HEK293 (cell line): ENCODE results near the gene ADRB2.

Experiments
- CTCF ChIA-PET: fragments of 350-600 bp; formaldehyde crosslinking; extraction: SDS; loops from one replicate; lab custom pipeline; 2021; ENCODE audit warnings: antibody characterized with exemption; lab: Yijun Ruan, JAX
- POLR2A ChIA-PET: fragments of 300-600 bp; formaldehyde crosslinking; extraction: SDS; loops from one replicate; lab custom pipeline; 2020; ENCODE audit warnings: antibody characterized with exemption, inconsistent platforms; lab: Yijun Ruan, JAX
- H3K27ac ChIP-seq: fragments of 200-500 bp; sonication (Bioruptor generic); 2 replicates; pipeline ENCODE4 v1.5.1; 2014; ENCODE audit warnings: low read depth, low read length, control low read depth, inconsistent platforms; ENCODE audit errors: extremely low read depth
- H3K36me3 ChIP-seq, 2 experiments: fragments of 200-500 bp in 1 of 2; sonication (Bioruptor generic) in 1 of 2; 1 replicate in 1 of 2; 2 replicates in 1 of 2; pipeline ENCODE4 v1.5.1; 2014 to 2017; ENCODE audit warnings: inconsistent platforms in 2 of 2, low read length in 2 of 2; ENCODE audit not compliant: control insufficient read depth in 2 of 2, insufficient read depth in 1 of 2
- H3K4me1 ChIP-seq: fragments of 200-500 bp; sonication (Bioruptor generic); 2 replicates; pipeline ENCODE4 v1.5.1; 2014; ENCODE audit warnings: mild to moderate bottlenecking, low read length, inconsistent platforms; ENCODE audit not compliant: control insufficient read depth, insufficient read depth
- H3K4me3 ChIP-seq: 2 replicates; pipeline ENCODE4 v1.5.1; 2011; ENCODE audit warnings: low read depth, mild to moderate bottlenecking, control low read depth, low read length, moderate library complexity
- H3K9me3 ChIP-seq: fragments of 200-500 bp; sonication (Bioruptor generic); 2 replicates; pipeline ENCODE4 v1.5.1; 2014; ENCODE audit warnings: low read depth, low read length, inconsistent platforms; ENCODE audit not compliant: control insufficient read depth, insufficient read depth
- GFI1B ChIP-seq: fragments of 450-650 bp; formaldehyde crosslinking; IDR thresholded peaks from 2 replicates; pipeline ENCODE4 v1.5.1; 2016; ENCODE audit warnings: missing biosample characterization, missing genetic modification characterization
- KLF1 ChIP-seq: fragments of 450-650 bp; formaldehyde crosslinking; IDR thresholded peaks from 2 replicates; pipeline ENCODE4 v1.5.1; 2016; ENCODE audit warnings: missing biosample characterization, missing genetic modification characterization
- SCRT2 ChIP-seq: fragments of 450-650 bp; formaldehyde crosslinking; IDR thresholded peaks from 2 replicates; pipeline ENCODE4 v1.5.1; 2016; ENCODE audit warnings: missing biosample characterization, missing genetic modification characterization
- SP2 ChIP-seq: fragments of 450-650 bp; formaldehyde crosslinking; IDR thresholded peaks from 2 replicates; pipeline ENCODE4 v1.5.1; 2016; ENCODE audit warnings: missing biosample characterization, missing genetic modification characterization
- SP7 ChIP-seq: fragments of 450-650 bp; formaldehyde crosslinking; IDR thresholded peaks from 2 replicates; pipeline ENCODE4 v1.5.1; 2016; ENCODE audit warnings: missing biosample characterization, missing genetic modification characterization
- ZBTB17 ChIP-seq: fragments of 450-650 bp; formaldehyde crosslinking; IDR thresholded peaks from 2 replicates; pipeline ENCODE4 v1.5.1; 2016; ENCODE audit warnings: missing biosample characterization, missing genetic modification characterization
- ZNF112 ChIP-seq: fragments of 450-650 bp; formaldehyde crosslinking; IDR thresholded peaks from 2 replicates; pipeline ENCODE4 v1.5.0; 2017; ENCODE audit warnings: missing biosample characterization, missing genetic modification characterization
- ZNF155 ChIP-seq: fragments of 450-650 bp; formaldehyde crosslinking; IDR thresholded peaks from 2 replicates; pipeline ENCODE4 v1.5.1; 2016; ENCODE audit warnings: missing biosample characterization, missing genetic modification characterization
- ZNF223 ChIP-seq: fragments of 450-650 bp; formaldehyde crosslinking; IDR thresholded peaks from 2 replicates; pipeline ENCODE4 v1.5.1; 2016; ENCODE audit warnings: missing biosample characterization, missing genetic modification characterization
- ZNF266 ChIP-seq: fragments of 450-650 bp; formaldehyde crosslinking; IDR thresholded peaks from 2 replicates; pipeline ENCODE4 v1.5.1; 2016; ENCODE audit warnings: missing biosample characterization, missing genetic modification characterization, low read depth
- ZNF404 ChIP-seq: fragments of 450-650 bp; formaldehyde crosslinking; IDR thresholded peaks from 2 replicates; pipeline ENCODE4 v1.5.1; 2017; ENCODE audit warnings: missing biosample characterization, missing genetic modification characterization
- ZNF544 ChIP-seq: fragments of 450-650 bp; formaldehyde crosslinking; IDR thresholded peaks from 2 replicates; pipeline ENCODE4 v1.5.0; 2017; ENCODE audit warnings: missing biosample characterization, missing genetic modification characterization
- ZNF561 ChIP-seq: fragments of 450-650 bp; IDR thresholded peaks from 2 replicates; pipeline ENCODE4 v1.5.1; 2018; ENCODE audit warnings: missing biosample characterization, missing genetic modification characterization, borderline replicate concordance
- ZNF629 ChIP-seq: fragments of 450-650 bp; formaldehyde crosslinking; IDR thresholded peaks from 2 replicates; pipeline ENCODE4 v1.5.1; 2017; ENCODE audit warnings: missing biosample characterization, missing genetic modification characterization
- ZNF660 ChIP-seq: fragments of 450-650 bp; IDR thresholded peaks from 2 replicates; pipeline ENCODE4 v1.5.1; 2018; ENCODE audit warnings: missing biosample characterization, mild to moderate bottlenecking, missing genetic modification characterization
- ZSCAN23 ChIP-seq: fragments of 450-650 bp; formaldehyde crosslinking; IDR thresholded peaks from 2 replicates; pipeline ENCODE4 v1.5.1; 2016; ENCODE audit warnings: missing biosample characterization, missing genetic modification characterization
- TF ChIP-seq, protein P1 (sequence below): fragments of 450-650 bp; formaldehyde crosslinking; IDR thresholded peaks from 2 replicates; pipeline ENCODE4 v1.5.1; 2016; ENCODE audit warnings: missing biosample characterization, missing genetic modification characterization
- TF ChIP-seq, protein P2 (sequence below): fragments of 450-650 bp; formaldehyde crosslinking; IDR thresholded peaks from 2 replicates; pipeline ENCODE4 v1.5.1; 2016; ENCODE audit warnings: missing biosample characterization, missing genetic modification characterization

ADRB2 gene

DNA sequence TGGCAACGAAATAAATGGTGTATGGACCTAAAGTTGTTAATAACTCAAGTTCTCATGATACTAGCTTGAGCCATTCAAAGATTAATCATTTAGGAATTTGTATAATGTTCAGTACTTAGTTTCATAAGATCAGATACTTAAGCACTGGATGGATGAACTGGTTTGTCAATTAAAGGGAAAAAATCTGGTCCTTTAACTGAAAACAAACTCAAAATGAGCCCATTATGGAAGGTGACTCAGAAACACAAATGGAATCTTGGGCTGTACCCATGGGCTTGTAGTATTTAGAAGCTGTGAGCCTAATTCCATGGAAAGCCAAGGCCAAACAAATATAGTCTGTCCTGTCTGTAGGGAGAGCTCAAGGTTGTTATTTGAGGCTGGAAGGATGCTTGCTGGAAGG is 27.6 kb upstream of the ADRB2 start:
- H3K9me3 ChIP-seq, result no peaks in the 10 kb centered on the region
- no peaks in the 10 kb centered on the region for H3K4me1 ChIP-seq
- ChIA-PET CTCF (interaction anchor here (1.0 to 1.1 kb wide), 2 partner anchors 22 to 237 kb away, joined by 3 to 4 read pairs; no protein-coding TSS in a partner anchor), POLR2A (no interaction called here)
- H3K4me3 ChIP-seq, result no peak overlapping the region
- no peak overlapping the region for H3K27ac ChIP-seq
- TF ChIP-seq, protein P1, sequence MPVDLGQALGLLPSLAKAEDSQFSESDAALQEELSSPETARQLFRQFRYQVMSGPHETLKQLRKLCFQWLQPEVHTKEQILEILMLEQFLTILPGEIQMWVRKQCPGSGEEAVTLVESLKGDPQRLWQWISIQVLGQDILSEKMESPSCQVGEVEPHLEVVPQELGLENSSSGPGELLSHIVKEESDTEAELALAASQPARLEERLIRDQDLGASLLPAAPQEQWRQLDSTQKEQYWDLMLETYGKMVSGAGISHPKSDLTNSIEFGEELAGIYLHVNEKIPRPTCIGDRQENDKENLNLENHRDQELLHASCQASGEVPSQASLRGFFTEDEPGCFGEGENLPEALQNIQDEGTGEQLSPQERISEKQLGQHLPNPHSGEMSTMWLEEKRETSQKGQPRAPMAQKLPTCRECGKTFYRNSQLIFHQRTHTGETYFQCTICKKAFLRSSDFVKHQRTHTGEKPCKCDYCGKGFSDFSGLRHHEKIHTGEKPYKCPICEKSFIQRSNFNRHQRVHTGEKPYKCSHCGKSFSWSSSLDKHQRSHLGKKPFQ (tag by site-specific recombination), result no peak
- no peak for TF ChIP-seq SP7 (tag by site-specific recombination)
- TF ChIP-seq ZBTB17 (tag by site-specific recombination), result no peak
- no peak for TF ChIP-seq ZNF404 (tag by site-specific recombination)
- TF ChIP-seq GFI1B (tag by site-specific recombination), result no peak
- no peak for TF ChIP-seq SCRT2 (tag by site-specific recombination)
- TF ChIP-seq, protein P2, sequence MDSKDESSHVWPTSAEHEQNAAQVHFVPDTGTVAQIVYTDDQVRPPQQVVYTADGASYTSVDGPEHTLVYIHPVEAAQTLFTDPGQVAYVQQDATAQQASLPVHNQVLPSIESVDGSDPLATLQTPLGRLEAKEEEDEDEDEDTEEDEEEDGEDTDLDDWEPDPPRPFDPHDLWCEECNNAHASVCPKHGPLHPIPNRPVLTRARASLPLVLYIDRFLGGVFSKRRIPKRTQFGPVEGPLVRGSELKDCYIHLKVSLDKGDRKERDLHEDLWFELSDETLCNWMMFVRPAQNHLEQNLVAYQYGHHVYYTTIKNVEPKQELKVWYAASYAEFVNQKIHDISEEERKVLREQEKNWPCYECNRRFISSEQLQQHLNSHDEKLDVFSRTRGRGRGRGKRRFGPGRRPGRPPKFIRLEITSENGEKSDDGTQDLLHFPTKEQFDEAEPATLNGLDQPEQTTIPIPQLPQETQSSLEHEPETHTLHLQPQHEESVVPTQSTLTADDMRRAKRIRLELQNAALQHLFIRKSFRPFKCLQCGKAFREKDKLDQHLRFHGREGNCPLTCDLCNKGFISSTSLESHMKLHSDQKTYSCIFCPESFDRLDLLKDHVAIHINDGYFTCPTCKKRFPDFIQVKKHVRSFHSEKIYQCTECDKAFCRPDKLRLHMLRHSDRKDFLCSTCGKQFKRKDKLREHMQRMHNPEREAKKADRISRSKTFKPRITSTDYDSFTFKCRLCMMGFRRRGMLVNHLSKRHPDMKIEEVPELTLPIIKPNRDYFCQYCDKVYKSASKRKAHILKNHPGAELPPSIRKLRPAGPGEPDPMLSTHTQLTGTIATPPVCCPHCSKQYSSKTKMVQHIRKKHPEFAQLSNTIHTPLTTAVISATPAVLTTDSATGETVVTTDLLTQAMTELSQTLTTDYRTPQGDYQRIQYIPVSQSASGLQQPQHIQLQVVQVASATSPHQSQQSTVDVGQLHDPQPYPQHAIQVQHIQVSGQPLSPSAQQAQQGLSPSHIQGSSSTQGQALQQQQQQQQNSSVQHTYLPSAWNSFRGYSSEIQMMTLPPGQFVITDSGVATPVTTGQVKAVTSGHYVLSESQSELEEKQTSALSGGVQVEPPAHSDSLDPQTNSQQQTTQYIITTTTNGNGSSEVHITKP (tag by site-specific recombination), result no peak
- TF ChIP-seq ZNF561, result no peak
- TF ChIP-seq KLF1 (tag by site-specific recombination), result no peak
- TF ChIP-seq ZNF629, result no peak
- no peak for TF ChIP-seq ZNF544 (tag by site-specific recombination)
- no peak for TF ChIP-seq ZNF155
- no peak for TF ChIP-seq ZSCAN23
- TF ChIP-seq, all 188 proteins: peak for 0
- H3K36me3 ChIP-seq, result no peaks in the 10 kb centered on the region

DNA sequence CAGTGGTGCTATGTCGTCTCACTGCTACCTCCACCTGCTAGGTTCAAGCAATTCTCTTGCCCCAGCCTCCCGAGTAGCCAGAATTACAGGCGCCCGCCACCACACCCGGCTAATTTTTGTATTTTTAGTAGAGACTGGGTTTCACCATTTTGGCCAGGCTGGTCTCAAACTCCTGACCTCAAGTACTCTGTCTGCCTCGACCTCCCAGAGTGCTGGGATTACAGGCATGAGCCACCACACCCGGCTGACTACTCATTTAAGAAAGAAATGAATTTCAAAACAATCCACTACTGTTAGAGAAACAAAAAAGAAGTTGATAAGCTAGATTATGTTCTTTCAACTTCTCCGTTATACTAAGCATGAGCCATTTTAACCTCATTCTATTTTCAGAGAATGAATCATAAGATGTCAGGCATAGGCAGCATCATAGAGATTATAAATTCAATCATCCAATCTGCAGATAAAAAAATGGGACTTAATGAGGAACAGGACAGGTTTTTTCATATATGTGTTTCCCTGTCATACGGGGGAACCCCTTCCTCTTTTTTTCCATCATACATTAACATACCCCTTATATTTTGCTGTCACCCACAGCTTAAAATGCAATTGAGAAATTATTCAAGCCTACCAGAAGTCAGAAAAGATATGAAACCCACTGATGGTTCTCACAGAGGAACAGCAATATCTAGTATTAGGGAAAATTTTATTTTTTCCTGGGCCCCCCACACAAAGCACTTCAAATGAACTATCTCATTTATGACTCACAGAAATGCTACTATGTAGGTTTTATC is 26.5 kb upstream of the ADRB2 start:
- H3K27ac ChIP-seq, result no peak overlapping the region
- no peaks in the 10 kb centered on the region for H3K9me3 ChIP-seq
- no peaks in the 10 kb centered on the region for H3K4me1 ChIP-seq
- CTCF ChIA-PET, result no interaction called here
- POLR2A ChIA-PET, result no interaction called here
- H3K4me3 ChIP-seq, result no peak overlapping the region
- no peak for TF ChIP-seq SP2 (tag by site-specific recombination)
- no peak for TF ChIP-seq ZNF660 (tag by site-specific recombination)
- TF ChIP-seq ZNF266, result no peak
- no peak for TF ChIP-seq ZNF112 (tag by site-specific recombination)
- TF ChIP-seq ZNF223 (tag by site-specific recombination), result no peak
- TF ChIP-seq, all 188 proteins: peak for 0
- no peaks in the 10 kb centered on the region for H3K36me3 ChIP-seq
